ENCODE data around the gene IL11RA. TPM values are rescaled to one million over a fixed set of nuclear protein-coding genes. Genes with fewer than 3 reads are reported as not detected.
A peak's percentile ranks its signal among the peaks of the same experiment; 100 is the strongest.

IL11RA gene
- total and polyA plus RNA-seq, 2 experiments from 2014 or later, result 44.1 to 52.3 TPM

DNA sequence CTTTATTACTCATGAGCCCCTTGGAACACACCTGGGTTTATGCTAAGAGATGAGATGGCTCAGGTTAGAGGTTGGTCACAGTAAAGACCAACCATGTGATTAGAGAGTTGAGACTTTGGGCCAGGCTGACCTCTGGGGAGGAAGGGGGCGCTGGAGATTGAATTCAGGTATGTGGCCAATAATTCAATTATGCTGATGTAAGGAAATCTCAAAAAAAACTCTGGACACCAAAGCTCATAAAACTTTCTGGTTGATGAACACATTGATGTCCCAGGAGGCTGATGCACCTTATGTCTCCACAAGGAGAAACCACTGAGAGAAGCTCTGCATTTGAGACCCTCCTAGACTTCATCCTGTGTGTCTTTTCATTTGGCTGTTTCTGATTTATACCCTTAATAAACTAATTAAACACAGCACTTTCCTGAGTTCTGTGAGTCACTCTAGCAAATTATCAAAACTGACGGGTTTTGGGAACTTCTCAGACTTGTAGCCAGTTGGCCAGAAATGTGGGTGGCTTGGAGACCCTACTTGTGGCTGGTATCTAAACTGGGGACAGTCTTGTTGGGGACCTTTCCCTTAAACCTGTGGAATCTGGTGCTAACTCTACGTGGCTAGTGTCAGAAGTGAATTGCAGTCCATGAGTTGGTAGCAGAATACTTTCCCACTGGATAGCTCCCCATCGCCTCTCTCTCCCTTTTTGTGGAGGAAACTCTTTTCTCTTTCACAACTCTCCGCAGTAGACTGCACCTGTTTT lies 18.0 kb downstream of the IL11RA start:
- Histone ChIP-seq H3K27ac (no peak overlapping the region), H3K4me3 (no peak overlapping the region), H3K9me3 (ENCODE audit: low read depth) (no peaks in the 10 kb centered on the region), H3K9ac (no peak overlapping the region), H3K79me2 (ENCODE audit: insufficient read depth) (peaks cover 25% of the 10 kb centered on the region), H3K9me2 (ENCODE audit: insufficient read depth) (no peaks in the 10 kb centered on the region), H3F3A (ENCODE audit: insufficient read depth) (0 out of 2 replicates have a peak, but pooled peaks cover 5% of the 10 kb centered on the region), H3K27me3 (replicated peaks; ENCODE audit: insufficient read depth) (no peaks in the 10 kb centered on the region), H3K4me2 (ENCODE audit: unreplicated experiment) (no peak overlapping the region), H4K20me1 (ENCODE audit: insufficient read depth) (no peaks in the 10 kb centered on the region), H3K36me3 (ENCODE audit: low read depth) (no peaks in the 10 kb centered on the region), H2AFZ (no peak overlapping the region), H3K4me1 (ENCODE audit: insufficient read depth) (peaks cover 7% of the 10 kb centered on the region; the same call in 1 of the 2 replicates)
- WGBS, 2 experiments (ENCODE audit: low coverage in 1 of 2, low lambda C conversion rate in 2 of 2, missing lambda C conversion rate in 2 of 2), result 73% methylated on average over 5 of the region's 5 CpGs
- no peak for DNase-seq
- TF ChIP-seq EZH2phosphoT487 (IDR thresholded peaks at IDR 0.05; ENCODE audit: insufficient read depth, low read depth), result no peak
- TF ChIP-seq EZH2 (IDR thresholded peaks at IDR 0.05; ENCODE audit: insufficient read depth, poor library complexity, severe bottlenecking), result no peak
- in situ Hi-C loops (cut with MboI), result no loop called here

DNA sequence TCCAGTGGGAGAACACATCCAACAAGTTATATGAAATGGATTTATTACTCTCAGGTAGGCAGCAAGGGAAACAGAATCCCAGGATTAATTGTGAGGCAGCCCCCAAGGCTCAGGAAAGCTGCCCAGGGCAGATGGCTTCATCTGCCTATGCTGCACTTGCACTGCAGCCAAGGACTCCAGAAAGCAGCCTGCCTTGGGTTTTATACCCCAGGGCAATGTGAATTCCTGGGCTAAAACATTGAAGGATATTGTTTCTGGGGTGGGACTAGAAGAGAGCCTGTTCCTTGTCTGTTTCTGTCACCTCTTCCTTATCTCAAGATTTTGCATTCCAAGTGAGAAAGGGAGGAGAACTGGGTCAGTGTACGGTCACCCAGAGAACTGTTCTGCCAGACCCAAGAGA lies 19.3 kb downstream of the IL11RA start:
- no peaks in the 10 kb centered on the region for H3K9me2 ChIP-seq (ENCODE audit: insufficient read depth)
- H3K27ac ChIP-seq, result no peak overlapping the region
- no peaks in the 10 kb centered on the region for H3K9me3 ChIP-seq (ENCODE audit: low read depth)
- H2AFZ ChIP-seq, result no peak overlapping the region
- H3K79me2 ChIP-seq (ENCODE audit: insufficient read depth), result peaks cover 21% of the 10 kb centered on the region
- H3K4me2 ChIP-seq (ENCODE audit: unreplicated experiment), result no peak overlapping the region
- no peaks in the 10 kb centered on the region for H3K27me3 ChIP-seq (replicated peaks; ENCODE audit: insufficient read depth)
- peaks cover 10% of the 10 kb centered on the region for H3K4me1 ChIP-seq (ENCODE audit: insufficient read depth)
- H3F3A ChIP-seq (ENCODE audit: insufficient read depth), result peaks cover 12% of the 10 kb centered on the region; the same call in 1 of the 2 replicates
- DNase-seq, result no peak
- 92 to 94% methylated on average over 1 of the region's 1 CpG for WGBS, 2 experiments (ENCODE audit: low coverage in 1 of 2, low lambda C conversion rate in 2 of 2, missing lambda C conversion rate in 2 of 2)
- in situ Hi-C loops (cut with MboI), result no loop called here
- TF ChIP-seq EZH2 (IDR thresholded peaks at IDR 0.05; ENCODE audit: insufficient read depth, poor library complexity, severe bottlenecking), result no peak
- no peak for TF ChIP-seq EZH2phosphoT487 (IDR thresholded peaks at IDR 0.05; ENCODE audit: insufficient read depth, low read depth)
- H3K36me3 ChIP-seq (ENCODE audit: low read depth), result no peaks in the 10 kb centered on the region
- H3K9ac ChIP-seq, result no peak overlapping the region
- H4K20me1 ChIP-seq (ENCODE audit: insufficient read depth), result no peaks in the 10 kb centered on the region
- no peak overlapping the region for H3K4me3 ChIP-seq

DNA sequence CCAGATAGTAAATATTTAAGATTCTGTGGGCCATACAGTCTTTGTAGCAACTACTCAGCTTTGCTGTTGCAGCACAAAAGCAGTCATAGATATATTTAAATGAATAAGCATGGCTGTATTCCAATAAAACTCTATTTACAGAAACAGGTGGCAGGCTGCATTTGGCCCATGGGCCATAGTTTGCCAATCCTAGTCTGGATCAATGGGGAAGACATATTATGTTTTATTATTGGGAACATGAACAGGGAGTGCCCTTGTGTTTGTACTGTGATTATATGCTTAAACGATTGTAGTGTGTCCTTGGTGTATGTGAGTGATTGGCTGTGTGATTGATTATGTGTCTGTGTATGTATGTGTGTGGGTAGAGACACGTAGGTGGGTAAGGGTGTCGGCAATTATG lies 22.5 kb downstream of the IL11RA start:
- no peak overlapping the region for H3K4me2 ChIP-seq (ENCODE audit: unreplicated experiment)
- H3K4me3 ChIP-seq, result no peak overlapping the region
- in situ Hi-C loops (cut with MboI), result no loop called here
- H3K4me1 ChIP-seq (ENCODE audit: insufficient read depth), result peaks cover 3% of the 10 kb centered on the region; the same call in 1 of the 2 replicates
- WGBS, 2 experiments (ENCODE audit: low coverage in 1 of 2, low lambda C conversion rate in 2 of 2, missing lambda C conversion rate in 2 of 2), result 68 to 72% methylated on average over 3 of the region's 3 CpGs
- no peaks in the 10 kb centered on the region for H4K20me1 ChIP-seq (ENCODE audit: insufficient read depth)
- DNase-seq, result no peak
- no peaks in the 10 kb centered on the region for H3K9me3 ChIP-seq (ENCODE audit: low read depth)
- H2AFZ ChIP-seq, result no peak overlapping the region
- no peaks in the 10 kb centered on the region for H3K9me2 ChIP-seq (ENCODE audit: insufficient read depth)
- H3K36me3 ChIP-seq (ENCODE audit: low read depth), result no peaks in the 10 kb centered on the region
- H3K27me3 ChIP-seq (replicated peaks; ENCODE audit: insufficient read depth), result no peaks in the 10 kb centered on the region
- peaks cover 12% of the 10 kb centered on the region; the same call in 1 of the 2 replicates for H3F3A ChIP-seq (ENCODE audit: insufficient read depth)
- H3K9ac ChIP-seq, result no peak overlapping the region
- no peak overlapping the region for H3K27ac ChIP-seq
- no peak for TF ChIP-seq EZH2 (IDR thresholded peaks at IDR 0.05; ENCODE audit: insufficient read depth, poor library complexity, severe bottlenecking)
- no peaks in the 10 kb centered on the region for H3K79me2 ChIP-seq (ENCODE audit: insufficient read depth)

DNA sequence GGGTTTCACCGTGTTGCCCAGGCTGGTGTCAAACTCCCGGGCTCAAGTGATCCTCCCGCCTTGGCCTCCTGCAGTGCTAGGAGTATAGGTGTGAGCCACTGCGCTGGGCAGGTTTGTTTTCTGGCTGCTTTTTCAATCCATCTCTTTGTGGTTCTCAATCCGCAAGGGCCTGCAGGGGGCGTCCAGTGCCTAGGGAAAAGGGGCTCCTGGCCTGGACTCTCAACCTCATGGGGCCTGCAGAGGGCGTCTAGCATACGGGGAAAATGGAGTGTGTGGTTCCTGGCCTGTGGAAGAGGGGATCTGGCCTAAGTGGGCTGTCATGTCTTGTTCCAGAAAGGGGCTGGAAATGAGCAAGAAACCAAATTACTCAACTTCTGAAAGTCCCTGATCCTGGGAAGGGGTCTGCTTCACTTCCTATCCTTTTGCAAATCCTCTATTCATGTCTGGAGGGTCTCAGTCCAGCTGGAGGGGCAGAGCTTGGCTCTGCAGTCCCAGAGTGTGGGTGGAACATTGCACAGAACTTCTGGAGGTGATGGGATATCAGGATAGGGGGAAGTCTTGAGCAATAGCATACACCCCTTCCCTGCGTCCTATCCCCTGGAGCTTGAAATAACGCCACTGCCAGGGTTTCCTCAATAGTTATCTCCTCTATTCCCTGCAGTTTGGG lies 23.2 kb downstream of the IL11RA start:
- 34 to 43% methylated on average over 9 to 10 of the region's 10 CpGs for WGBS, 2 experiments (ENCODE audit: low coverage in 1 of 2, low lambda C conversion rate in 2 of 2, missing lambda C conversion rate in 2 of 2)
- no peak for TF ChIP-seq EZH2 (IDR thresholded peaks at IDR 0.05; ENCODE audit: insufficient read depth, poor library complexity, severe bottlenecking)
- TF ChIP-seq EZH2phosphoT487 (IDR thresholded peaks at IDR 0.05; ENCODE audit: insufficient read depth, low read depth), result no peak

More for the DNA sequence above, 23.2 kb downstream of the IL11RA start:
- H3K4me3 ChIP-seq, result no peak overlapping the region
- H3K4me2 ChIP-seq (ENCODE audit: unreplicated experiment), result no peak overlapping the region
- peak overlapping the region; percentile 14; the same call in 1 of the 2 replicates for H3K27ac ChIP-seq
- no peak overlapping the region; the same call in 1 of the 2 replicates for H2AFZ ChIP-seq
- H3K36me3 ChIP-seq (ENCODE audit: low read depth), result no peaks in the 10 kb centered on the region
- in situ Hi-C loops (cut with MboI), result no loop called here
- DNase-seq, result peak; percentile 86
- no peaks in the 10 kb centered on the region for H3K9me2 ChIP-seq (ENCODE audit: insufficient read depth)
- H3K9me3 ChIP-seq (ENCODE audit: low read depth), result no peaks in the 10 kb centered on the region
- H3K4me1 ChIP-seq (ENCODE audit: insufficient read depth), result peaks cover 3% of the 10 kb centered on the region; the same call in 1 of the 2 replicates
- peaks cover 12% of the 10 kb centered on the region; the same call in 1 of the 2 replicates for H3F3A ChIP-seq (ENCODE audit: insufficient read depth)
- no peaks in the 10 kb centered on the region for H4K20me1 ChIP-seq (ENCODE audit: insufficient read depth)
- no peaks in the 10 kb centered on the region for H3K27me3 ChIP-seq (replicated peaks; ENCODE audit: insufficient read depth)
- H3K9ac ChIP-seq, result no peak overlapping the region
- no peaks in the 10 kb centered on the region for H3K79me2 ChIP-seq (ENCODE audit: insufficient read depth)
